ENCODE measurements around the gene HSD17B3. TPM values are rescaled to one million over a fixed set of nuclear protein-coding genes. Genes with fewer than 3 reads are reported as not detected.

Gene HSD17B3
- total and polyA plus RNA-seq, 2 of the 13 experiments (the other 11 are each of a cell fraction or from before 2014, with no cell fraction given) = 0.12 TPM; not detected in 1

DNA sequence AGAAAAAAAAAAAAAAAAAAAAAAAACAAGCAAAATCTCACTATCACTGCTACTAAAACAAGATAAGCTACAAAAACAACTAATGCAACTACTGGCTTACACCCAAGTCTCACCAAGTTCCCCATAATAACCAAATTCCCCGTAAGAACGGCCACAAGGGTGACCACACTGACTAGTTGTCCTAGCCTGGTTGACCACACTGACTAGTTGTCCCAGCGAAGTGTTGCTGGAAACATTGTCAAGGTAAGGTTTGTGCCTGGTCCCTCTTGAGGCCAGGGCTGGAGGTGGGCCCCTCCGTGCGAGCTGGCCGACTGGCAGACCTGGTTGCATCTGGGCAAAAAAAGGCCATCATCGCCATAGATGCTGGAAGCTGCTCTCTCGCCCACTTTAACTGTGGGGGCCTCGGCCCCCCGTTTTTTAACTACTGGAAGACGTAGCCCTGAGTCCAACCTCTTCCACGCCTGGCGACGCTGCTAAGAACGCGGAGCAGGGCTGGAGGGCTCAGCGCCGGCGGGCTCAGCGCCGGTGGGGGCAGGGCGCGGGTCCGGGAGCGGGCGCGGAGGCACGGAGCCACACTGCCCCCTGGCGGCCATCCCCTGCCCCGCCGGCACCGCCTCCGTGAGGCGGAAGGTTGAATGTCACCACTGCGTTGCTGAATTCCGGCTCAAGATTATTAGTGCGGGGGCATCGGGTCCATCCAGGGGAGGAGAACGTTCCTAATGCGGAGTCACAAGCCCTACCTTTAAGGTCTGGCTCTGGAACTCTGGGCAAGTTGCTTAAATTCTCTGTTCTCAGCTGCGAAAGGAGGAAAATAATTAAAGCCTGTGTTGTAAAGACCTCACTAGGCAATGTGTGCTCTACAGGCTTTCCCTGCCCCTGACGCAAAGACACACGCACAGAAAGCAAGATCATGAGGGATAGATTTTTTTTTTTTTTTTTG lies 84.0 kb downstream of the HSD17B3 start (continued):
- no peak for TF ChIP-seq ZFP37 (CRISPR knock-in tag; IDR thresholded peaks at IDR 0.05; ENCODE audit: borderline replicate concordance)
- TF ChIP-seq REPIN1 (CRISPR knock-in tag; IDR thresholded peaks at IDR 0.05; ENCODE audit: borderline replicate concordance, low read depth) = no peak
- TF ChIP-seq, protein P1, sequence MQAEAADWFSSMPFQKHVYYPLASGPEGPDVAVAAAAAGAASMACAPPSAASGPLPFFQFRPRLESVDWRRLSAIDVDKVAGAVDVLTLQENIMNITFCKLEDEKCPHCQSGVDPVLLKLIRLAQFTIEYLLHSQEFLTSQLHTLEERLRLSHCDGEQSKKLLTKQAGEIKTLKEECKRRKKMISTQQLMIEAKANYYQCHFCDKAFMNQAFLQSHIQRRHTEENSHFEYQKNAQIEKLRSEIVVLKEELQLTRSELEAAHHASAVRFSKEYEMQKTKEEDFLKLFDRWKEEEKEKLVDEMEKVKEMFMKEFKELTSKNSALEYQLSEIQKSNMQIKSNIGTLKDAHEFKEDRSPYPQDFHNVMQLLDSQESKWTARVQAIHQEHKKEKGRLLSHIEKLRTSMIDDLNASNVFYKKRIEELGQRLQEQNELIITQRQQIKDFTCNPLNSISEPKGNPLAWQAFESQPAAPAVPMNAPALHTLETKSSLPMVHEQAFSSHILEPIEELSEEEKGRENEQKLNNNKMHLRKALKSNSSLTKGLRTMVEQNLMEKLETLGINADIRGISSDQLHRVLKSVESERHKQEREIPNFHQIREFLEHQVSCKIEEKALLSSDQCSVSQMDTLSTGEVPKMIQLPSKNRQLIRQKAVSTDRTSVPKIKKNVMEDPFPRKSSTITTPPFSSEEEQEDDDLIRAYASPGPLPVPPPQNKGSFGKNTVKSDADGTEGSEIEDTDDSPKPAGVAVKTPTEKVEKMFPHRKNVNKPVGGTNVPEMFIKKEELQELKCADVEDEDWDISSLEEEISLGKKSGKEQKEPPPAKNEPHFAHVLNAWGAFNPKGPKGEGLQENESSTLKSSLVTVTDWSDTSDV (CRISPR knock-in tag; IDR thresholded peaks at IDR 0.05) = no peak
- peak; percentile 50; the same call in 1 of the 2 replicates for TF ChIP-seq ZNF567 (CRISPR knock-in tag; IDR thresholded peaks at IDR 0.05; ENCODE audit: borderline replicate concordance)
- TF ChIP-seq, protein P2, sequence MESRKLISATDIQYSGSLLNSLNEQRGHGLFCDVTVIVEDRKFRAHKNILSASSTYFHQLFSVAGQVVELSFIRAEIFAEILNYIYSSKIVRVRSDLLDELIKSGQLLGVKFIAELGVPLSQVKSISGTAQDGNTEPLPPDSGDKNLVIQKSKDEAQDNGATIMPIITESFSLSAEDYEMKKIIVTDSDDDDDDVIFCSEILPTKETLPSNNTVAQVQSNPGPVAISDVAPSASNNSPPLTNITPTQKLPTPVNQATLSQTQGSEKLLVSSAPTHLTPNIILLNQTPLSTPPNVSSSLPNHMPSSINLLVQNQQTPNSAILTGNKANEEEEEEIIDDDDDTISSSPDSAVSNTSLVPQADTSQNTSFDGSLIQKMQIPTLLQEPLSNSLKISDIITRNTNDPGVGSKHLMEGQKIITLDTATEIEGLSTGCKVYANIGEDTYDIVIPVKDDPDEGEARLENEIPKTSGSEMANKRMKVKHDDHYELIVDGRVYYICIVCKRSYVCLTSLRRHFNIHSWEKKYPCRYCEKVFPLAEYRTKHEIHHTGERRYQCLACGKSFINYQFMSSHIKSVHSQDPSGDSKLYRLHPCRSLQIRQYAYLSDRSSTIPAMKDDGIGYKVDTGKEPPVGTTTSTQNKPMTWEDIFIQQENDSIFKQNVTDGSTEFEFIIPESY (CRISPR knock-in tag; IDR thresholded peaks at IDR 0.05) = peak; percentile 21; the same call in 1 of the 2 replicates
- peak; percentile 60; the same call in 1 of the 2 replicates for TF ChIP-seq FOXO1 (CRISPR knock-in tag; IDR thresholded peaks at IDR 0.05)
- peak; percentile 66; the same call in 1 of the 2 replicates for TF ChIP-seq HNRNPL (IDR thresholded peaks at IDR 0.05; ENCODE audit: low read depth, low read length)
- 0 out of 2 replicates have a peak, but pooled peaks have one; percentile 46 for TF ChIP-seq MAZ (IDR thresholded peaks at IDR 0.05; ENCODE audit: borderline replicate concordance, low read depth, low read length)
- peak; percentile 44; the same call in 1 of the 2 replicates for TF ChIP-seq MAZ (CRISPR knock-in tag; IDR thresholded peaks at IDR 0.05; ENCODE audit: low read depth)
- peak; percentile 23; the same call in 1 of the 2 replicates for TF ChIP-seq ZNF501 (CRISPR knock-in tag; IDR thresholded peaks at IDR 0.05)
- peak; percentile 81; the same call in 1 of the 2 replicates for TF ChIP-seq ZNF274 (CRISPR knock-in tag; IDR thresholded peaks at IDR 0.05)
- no peak for TF ChIP-seq ZNF720 (CRISPR knock-in tag; IDR thresholded peaks at IDR 0.05)
- no peak for TF ChIP-seq ZKSCAN1 (IDR thresholded peaks at IDR 0.05; ENCODE audit: low read length)
- TF ChIP-seq HOXA5 (CRISPR knock-in tag; IDR thresholded peaks at IDR 0.05) = 0 out of 2 replicates have a peak, but pooled peaks have one; percentile 21
- TF ChIP-seq STAG1 (CRISPR knock-in tag; IDR thresholded peaks at IDR 0.05) = peak; percentile 95
- peak; percentile 80; the same call in 1 of the 2 replicates for TF ChIP-seq GLI4 (CRISPR knock-in tag; IDR thresholded peaks at IDR 0.05; ENCODE audit: borderline replicate concordance)
- no peak for TF ChIP-seq SOX5 (CRISPR knock-in tag; IDR thresholded peaks at IDR 0.05; ENCODE audit: borderline replicate concordance)
- TF ChIP-seq GFI1 (CRISPR knock-in tag; IDR thresholded peaks at IDR 0.05; ENCODE audit: borderline replicate concordance) = 0 out of 2 replicates have a peak, but pooled peaks have one; percentile 55
- TF ChIP-seq HOXA3 (CRISPR knock-in tag; IDR thresholded peaks at IDR 0.05) = peak; percentile 79; the same call in 1 of the 2 replicates
- TF ChIP-seq SMAD1 (CRISPR knock-in tag; IDR thresholded peaks at IDR 0.05; ENCODE audit: borderline replicate concordance, low read depth) = peak; percentile 87; the same call in 1 of the 2 replicates
- TF ChIP-seq, protein P3, sequence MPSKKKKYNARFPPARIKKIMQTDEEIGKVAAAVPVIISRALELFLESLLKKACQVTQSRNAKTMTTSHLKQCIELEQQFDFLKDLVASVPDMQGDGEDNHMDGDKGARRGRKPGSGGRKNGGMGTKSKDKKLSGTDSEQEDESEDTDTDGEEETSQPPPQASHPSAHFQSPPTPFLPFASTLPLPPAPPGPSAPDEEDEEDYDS (CRISPR knock-in tag; IDR thresholded peaks at IDR 0.05) = no peak
- TF ChIP-seq SRSF1 (optimal IDR thresholded peaks at IDR 0.05; ENCODE audit: low read depth, low read length) = no peak
- 0 out of 3 replicates have a peak, but pooled peaks have one; percentile 40 for TF ChIP-seq MXI1 (IDR thresholded peaks at IDR 0.05; ENCODE audit: borderline replicate concordance, low read depth, low read length)
- TF ChIP-seq TSC22D2 (CRISPR knock-in tag; IDR thresholded peaks at IDR 0.05; ENCODE audit: borderline replicate concordance) = 0 out of 2 replicates have a peak, but pooled peaks have one; percentile 56

Data from HepG2 (cell line).